Liver (tissue), 3 donors: ENCODE measurements around the gene VCP.

Experiments used
- GABPA ChIP-seq, 2 donors: IDR thresholded peaks in 1 of 2; conservative IDR thresholded peaks in 1 of 2; 2 replicates each; pipeline ENCODE4 v1.6.1; 2016; ENCODE audit warnings: antibody characterized with exemption in 2 of 2, mild to moderate bottlenecking in 1 of 2, moderate library complexity in 1 of 2
- HNF4A ChIP-seq, 2 donors: conservative IDR thresholded peaks; 2 replicates each; pipeline ENCODE4 v1.6.1; 2016; ENCODE audit warnings: antibody characterized with exemption in 2 of 2, mild to moderate bottlenecking in 2 of 2
- JUND ChIP-seq, 2 donors: IDR thresholded peaks; 2 replicates each; pipeline ENCODE4 v1.6.1; 2016; ENCODE audit warnings: antibody characterized with exemption in 2 of 2
- RAD21 ChIP-seq, 2 donors: IDR thresholded peaks; 2 replicates each; pipeline ENCODE4 v1.6.1; 2016; ENCODE audit warnings: antibody characterized with exemption in 2 of 2, mild to moderate bottlenecking in 2 of 2
- RXRA ChIP-seq, 2 donors: IDR thresholded peaks; 2 replicates each; pipeline ENCODE4 v1.6.1; 2017 to 2018; ENCODE audit warnings: antibody characterized with exemption in 2 of 2, mild to moderate bottlenecking in 1 of 2
- SP1 ChIP-seq: IDR thresholded peaks from 2 replicates; pipeline ENCODE4 v1.6.1; 2018; ENCODE audit warnings: antibody characterized with exemption, mild to moderate bottlenecking
- TAF1 ChIP-seq: conservative IDR thresholded peaks from 2 replicates; pipeline ENCODE4 v1.6.1; 2016; ENCODE audit warnings: antibody characterized with exemption, mild to moderate bottlenecking
- TF ChIP-seq, protein P1 (sequence below): fragments of 150-350 bp; IDR thresholded peaks from 2 replicates; pipeline ENCODE4 v1.5.1; 2017; ENCODE audit warnings: improper control_type of control experiment, low read depth, low read length; ENCODE audit not compliant: missing input control
- TF ChIP-seq, protein P2 (sequence below): IDR thresholded peaks from 2 replicates; pipeline ENCODE4 v1.6.1; 2016; ENCODE audit warnings: antibody characterized with exemption
- TF ChIP-seq, protein P3 (sequence below): IDR thresholded peaks from 2 replicates; pipeline ENCODE4 v1.6.1; 2016; ENCODE audit warnings: antibody characterized with exemption
- TF ChIP-seq, protein P4 (sequence below): IDR thresholded peaks from 2 replicates; pipeline ENCODE4 v1.6.1; 2016; ENCODE audit warnings: antibody characterized with exemption, mild to moderate bottlenecking
- TF ChIP-seq, protein P5 (sequence below): IDR thresholded peaks from 2 replicates; pipeline ENCODE4 v1.6.1; 2016; ENCODE audit warnings: antibody characterized with exemption
- donor health status: healthy.
- donor health status: healthy.

DNA sequence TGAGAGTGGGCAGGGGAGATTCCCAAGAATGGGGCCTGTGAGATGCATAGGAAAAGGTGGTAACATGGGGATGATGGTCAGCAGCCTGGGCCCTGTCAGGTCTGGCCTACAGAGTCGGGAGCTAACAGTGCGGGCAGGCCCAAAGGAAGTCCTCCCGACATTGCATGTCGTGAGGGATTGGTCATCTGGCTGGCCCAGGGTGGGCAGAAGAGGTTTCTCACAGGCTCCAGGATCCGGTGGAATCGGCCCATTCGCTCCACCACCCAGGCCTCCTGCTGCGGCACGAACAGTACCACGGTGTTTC lies 30.0 kb upstream of the VCP start:
- TF ChIP-seq RXRA (IDR thresholded peaks at IDR 0.05) (no peak), JUND (IDR thresholded peaks at IDR 0.05) (no peak), HNF4A (conservative IDR thresholded peaks at IDR 0.05) (no peak), RAD21 (IDR thresholded peaks at IDR 0.05) (no peak), GABPA (IDR thresholded peaks at IDR 0.05 in 1 of 2, conservative IDR thresholded peaks at IDR 0.05 in 1 of 2) (no peak), SP1 (no peak), TAF1 (no peak)
- TF ChIP-seq, protein P1, sequence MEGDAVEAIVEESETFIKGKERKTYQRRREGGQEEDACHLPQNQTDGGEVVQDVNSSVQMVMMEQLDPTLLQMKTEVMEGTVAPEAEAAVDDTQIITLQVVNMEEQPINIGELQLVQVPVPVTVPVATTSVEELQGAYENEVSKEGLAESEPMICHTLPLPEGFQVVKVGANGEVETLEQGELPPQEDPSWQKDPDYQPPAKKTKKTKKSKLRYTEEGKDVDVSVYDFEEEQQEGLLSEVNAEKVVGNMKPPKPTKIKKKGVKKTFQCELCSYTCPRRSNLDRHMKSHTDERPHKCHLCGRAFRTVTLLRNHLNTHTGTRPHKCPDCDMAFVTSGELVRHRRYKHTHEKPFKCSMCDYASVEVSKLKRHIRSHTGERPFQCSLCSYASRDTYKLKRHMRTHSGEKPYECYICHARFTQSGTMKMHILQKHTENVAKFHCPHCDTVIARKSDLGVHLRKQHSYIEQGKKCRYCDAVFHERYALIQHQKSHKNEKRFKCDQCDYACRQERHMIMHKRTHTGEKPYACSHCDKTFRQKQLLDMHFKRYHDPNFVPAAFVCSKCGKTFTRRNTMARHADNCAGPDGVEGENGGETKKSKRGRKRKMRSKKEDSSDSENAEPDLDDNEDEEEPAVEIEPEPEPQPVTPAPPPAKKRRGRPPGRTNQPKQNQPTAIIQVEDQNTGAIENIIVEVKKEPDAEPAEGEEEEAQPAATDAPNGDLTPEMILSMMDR, result no peak
- TF ChIP-seq, protein P2, sequence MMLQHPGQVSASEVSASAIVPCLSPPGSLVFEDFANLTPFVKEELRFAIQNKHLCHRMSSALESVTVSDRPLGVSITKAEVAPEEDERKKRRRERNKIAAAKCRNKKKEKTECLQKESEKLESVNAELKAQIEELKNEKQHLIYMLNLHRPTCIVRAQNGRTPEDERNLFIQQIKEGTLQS, result no peak
- TF ChIP-seq, protein P3, sequence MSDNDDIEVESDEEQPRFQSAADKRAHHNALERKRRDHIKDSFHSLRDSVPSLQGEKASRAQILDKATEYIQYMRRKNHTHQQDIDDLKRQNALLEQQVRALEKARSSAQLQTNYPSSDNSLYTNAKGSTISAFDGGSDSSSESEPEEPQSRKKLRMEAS, result no peak
- TF ChIP-seq, protein P4, sequence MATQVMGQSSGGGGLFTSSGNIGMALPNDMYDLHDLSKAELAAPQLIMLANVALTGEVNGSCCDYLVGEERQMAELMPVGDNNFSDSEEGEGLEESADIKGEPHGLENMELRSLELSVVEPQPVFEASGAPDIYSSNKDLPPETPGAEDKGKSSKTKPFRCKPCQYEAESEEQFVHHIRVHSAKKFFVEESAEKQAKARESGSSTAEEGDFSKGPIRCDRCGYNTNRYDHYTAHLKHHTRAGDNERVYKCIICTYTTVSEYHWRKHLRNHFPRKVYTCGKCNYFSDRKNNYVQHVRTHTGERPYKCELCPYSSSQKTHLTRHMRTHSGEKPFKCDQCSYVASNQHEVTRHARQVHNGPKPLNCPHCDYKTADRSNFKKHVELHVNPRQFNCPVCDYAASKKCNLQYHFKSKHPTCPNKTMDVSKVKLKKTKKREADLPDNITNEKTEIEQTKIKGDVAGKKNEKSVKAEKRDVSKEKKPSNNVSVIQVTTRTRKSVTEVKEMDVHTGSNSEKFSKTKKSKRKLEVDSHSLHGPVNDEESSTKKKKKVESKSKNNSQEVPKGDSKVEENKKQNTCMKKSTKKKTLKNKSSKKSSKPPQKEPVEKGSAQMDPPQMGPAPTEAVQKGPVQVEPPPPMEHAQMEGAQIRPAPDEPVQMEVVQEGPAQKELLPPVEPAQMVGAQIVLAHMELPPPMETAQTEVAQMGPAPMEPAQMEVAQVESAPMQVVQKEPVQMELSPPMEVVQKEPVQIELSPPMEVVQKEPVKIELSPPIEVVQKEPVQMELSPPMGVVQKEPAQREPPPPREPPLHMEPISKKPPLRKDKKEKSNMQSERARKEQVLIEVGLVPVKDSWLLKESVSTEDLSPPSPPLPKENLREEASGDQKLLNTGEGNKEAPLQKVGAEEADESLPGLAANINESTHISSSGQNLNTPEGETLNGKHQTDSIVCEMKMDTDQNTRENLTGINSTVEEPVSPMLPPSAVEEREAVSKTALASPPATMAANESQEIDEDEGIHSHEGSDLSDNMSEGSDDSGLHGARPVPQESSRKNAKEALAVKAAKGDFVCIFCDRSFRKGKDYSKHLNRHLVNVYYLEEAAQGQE, result no peak
- TF ChIP-seq, protein P5, sequence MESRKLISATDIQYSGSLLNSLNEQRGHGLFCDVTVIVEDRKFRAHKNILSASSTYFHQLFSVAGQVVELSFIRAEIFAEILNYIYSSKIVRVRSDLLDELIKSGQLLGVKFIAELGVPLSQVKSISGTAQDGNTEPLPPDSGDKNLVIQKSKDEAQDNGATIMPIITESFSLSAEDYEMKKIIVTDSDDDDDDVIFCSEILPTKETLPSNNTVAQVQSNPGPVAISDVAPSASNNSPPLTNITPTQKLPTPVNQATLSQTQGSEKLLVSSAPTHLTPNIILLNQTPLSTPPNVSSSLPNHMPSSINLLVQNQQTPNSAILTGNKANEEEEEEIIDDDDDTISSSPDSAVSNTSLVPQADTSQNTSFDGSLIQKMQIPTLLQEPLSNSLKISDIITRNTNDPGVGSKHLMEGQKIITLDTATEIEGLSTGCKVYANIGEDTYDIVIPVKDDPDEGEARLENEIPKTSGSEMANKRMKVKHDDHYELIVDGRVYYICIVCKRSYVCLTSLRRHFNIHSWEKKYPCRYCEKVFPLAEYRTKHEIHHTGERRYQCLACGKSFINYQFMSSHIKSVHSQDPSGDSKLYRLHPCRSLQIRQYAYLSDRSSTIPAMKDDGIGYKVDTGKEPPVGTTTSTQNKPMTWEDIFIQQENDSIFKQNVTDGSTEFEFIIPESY, result no peak
